Psoas muscle (tissue), 8 donors: ENCODE data around the gene ARHGAP42. TPM values are rescaled to one million over a fixed set of nuclear protein-coding genes. Genes with fewer than 3 reads are reported as not detected.

ENCODE experiments used
- ATAC-seq, 4 donors: fragments of 200-7000 bp; cut with Tn5 transposase; one replicate each; pipeline ENCODE4 v1.9.1; 2020; ENCODE audit warnings: moderate library complexity in 3 of 4, mild to moderate bottlenecking in 2 of 4
- DNase-seq, 2 donors: peaks; one replicate each; pipeline ENCODE4 v3.0.0-alpha.2; 2020
- H3K27ac ChIP-seq: fragments of 200-600 bp; one replicate; pipeline ENCODE4 v1.8.0; 2022
- H3K27me3 ChIP-seq, 3 donors: fragments of 200-600 bp in 1 of 3; one replicate each; pipeline versions ENCODE4 v1.6.1 to v1.8.0; 2013 to 2022; ENCODE audit warnings: low read length in 2 of 3, mild to moderate bottlenecking in 2 of 3, moderate library complexity in 1 of 3; ENCODE audit not compliant: insufficient read depth in 3 of 3
- H3K36me3 ChIP-seq, 2 donors: fragments of 200-600 bp in 1 of 2; one replicate each; pipeline versions ENCODE4 v1.6.1 to v1.8.0; 2013 to 2022; ENCODE audit warnings: low read depth in 1 of 2, mild to moderate bottlenecking in 1 of 2, moderate library complexity in 1 of 2; ENCODE audit not compliant: insufficient read depth in 1 of 2
- H3K4me1 ChIP-seq: fragments of 200-600 bp; one replicate; pipeline ENCODE4 v1.8.0; 2022
- H3K4me3 ChIP-seq: fragments of 200-600 bp; one replicate; pipeline ENCODE4 v1.8.0; 2022; ENCODE audit warnings: mild to moderate bottlenecking
- H3K9me3 ChIP-seq: fragments of 200-600 bp; one replicate; pipeline ENCODE4 v1.8.0; 2022
- WGBS, 3 donors: extraction: QIAGEN DNeasy Blood & Tissue Kit; methylation state at CpG; one replicate each; pipeline versions ENCODE4 v1.1.6 to v1.1.7; 2013; 5-methylcytosine and 5-hydroxymethylcytosine counted together
- intact Hi-C, 2 donors: fragments of 100-400 bp; cut with DNase I; formaldehyde crosslinking; loops; one replicate each; pipeline versions ENCODE4 v1.11.0 to v1.14.2; 2022
- polyA plus RNA-seq, 3 donors: library from polyadenylated mRNA; stranded (reverse); fragments of 200-250 nt; gene quantifications; one replicate each; pipeline ENCODE4 v1.2.3, GENCODE V29; 2013
- total RNA-seq, 4 donors: library from RNA; stranded (reverse); fragmentation: NEBNext Ultra II Directional in 2 of 4; extraction: Animal tissue kit (Norgen Biotek cat#: 25700) in 2 of 4; gene quantifications; one replicate each; pipeline versions ENCODE4 v1.2.1 to v1.2.4, GENCODE V29; 2021 to 2023
- TF ChIP-seq, protein P1 (sequence below): fragments of 200-600 bp; IDR thresholded peaks from one replicate; pipeline ENCODE4 v1.8.0; 2022; ENCODE audit warnings: antibody characterized with exemption
- donor health status: healthy with polysubstance abuse.
- donor health status: DM: no; HTN: no; CAD: no; lungs with moderate emphysema.
- donor health status: Bipolar disorder and iron deficiency.
- donor health status: healthy.
- donor health status: DM: yes; HTN: yes; CAD: no.
- donor health status: DM: no; HTN: no; CAD: no.
- donor health status: DM: no; HTN: no; CAD: no.
- donor health status: DM: yes; HTN: yes; CAD: no.

ARHGAP42 gene
- total and polyA plus RNA-seq, 7 donors = 3.8 to 12.3 (median 7.2) TPM

DNA sequence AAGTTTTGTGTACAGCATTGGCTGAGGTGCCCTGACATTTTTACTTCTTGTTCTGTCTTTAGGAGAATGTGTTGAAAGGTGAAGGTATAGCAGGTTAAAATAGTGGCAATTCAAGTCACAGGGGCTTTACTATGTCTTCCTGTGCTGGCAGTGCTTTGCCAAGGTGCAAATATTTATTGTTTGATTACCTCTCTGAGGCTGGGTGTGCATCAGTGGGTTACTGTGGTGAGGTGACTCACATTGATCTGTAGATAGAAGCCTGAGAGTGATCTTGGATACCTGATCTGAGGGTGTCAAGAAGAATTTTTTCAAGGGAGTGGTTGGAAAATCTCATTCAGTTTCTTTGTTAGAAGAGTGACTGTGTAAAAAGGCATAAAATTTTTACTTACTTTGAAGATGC lies 90.0 kb downstream of the ARHGAP42 start:
- Histone ChIP-seq H3K27me3 (no peaks in the 10 kb centered on the region), H3K27ac (no peak overlapping the region), H3K9me3 (no peaks in the 10 kb centered on the region), H3K36me3 (no peaks in the 10 kb centered on the region), H3K4me3 (no peak overlapping the region), H3K4me1 (no peaks in the 10 kb centered on the region)
- intact Hi-C loops = no loop called here
- ATAC-seq (peak in 1 of 4 donors; percentile 32), DNase-seq (no peak)
- TF ChIP-seq, protein P1, sequence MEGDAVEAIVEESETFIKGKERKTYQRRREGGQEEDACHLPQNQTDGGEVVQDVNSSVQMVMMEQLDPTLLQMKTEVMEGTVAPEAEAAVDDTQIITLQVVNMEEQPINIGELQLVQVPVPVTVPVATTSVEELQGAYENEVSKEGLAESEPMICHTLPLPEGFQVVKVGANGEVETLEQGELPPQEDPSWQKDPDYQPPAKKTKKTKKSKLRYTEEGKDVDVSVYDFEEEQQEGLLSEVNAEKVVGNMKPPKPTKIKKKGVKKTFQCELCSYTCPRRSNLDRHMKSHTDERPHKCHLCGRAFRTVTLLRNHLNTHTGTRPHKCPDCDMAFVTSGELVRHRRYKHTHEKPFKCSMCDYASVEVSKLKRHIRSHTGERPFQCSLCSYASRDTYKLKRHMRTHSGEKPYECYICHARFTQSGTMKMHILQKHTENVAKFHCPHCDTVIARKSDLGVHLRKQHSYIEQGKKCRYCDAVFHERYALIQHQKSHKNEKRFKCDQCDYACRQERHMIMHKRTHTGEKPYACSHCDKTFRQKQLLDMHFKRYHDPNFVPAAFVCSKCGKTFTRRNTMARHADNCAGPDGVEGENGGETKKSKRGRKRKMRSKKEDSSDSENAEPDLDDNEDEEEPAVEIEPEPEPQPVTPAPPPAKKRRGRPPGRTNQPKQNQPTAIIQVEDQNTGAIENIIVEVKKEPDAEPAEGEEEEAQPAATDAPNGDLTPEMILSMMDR = no peak

DNA sequence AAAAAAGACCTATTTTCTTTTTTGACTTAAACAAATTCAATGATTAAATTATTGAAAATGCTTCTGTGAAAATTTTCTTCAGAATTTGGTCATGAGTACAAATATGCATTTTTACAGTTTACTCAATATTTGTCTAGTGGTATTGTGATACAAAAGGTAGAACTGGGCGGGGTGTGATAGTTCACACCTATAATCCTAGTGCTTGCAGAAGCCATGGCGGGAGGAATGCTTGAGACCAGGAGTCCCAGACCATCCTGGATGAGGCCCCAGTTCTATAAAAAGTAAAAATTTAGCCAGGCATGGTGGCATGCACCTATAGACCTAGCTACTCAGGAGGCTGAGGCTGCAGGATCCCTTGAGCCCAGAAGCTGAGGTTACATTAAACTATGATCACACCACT lies 90.6 kb downstream of the ARHGAP42 start:
- ATAC-seq = no peak

DNA sequence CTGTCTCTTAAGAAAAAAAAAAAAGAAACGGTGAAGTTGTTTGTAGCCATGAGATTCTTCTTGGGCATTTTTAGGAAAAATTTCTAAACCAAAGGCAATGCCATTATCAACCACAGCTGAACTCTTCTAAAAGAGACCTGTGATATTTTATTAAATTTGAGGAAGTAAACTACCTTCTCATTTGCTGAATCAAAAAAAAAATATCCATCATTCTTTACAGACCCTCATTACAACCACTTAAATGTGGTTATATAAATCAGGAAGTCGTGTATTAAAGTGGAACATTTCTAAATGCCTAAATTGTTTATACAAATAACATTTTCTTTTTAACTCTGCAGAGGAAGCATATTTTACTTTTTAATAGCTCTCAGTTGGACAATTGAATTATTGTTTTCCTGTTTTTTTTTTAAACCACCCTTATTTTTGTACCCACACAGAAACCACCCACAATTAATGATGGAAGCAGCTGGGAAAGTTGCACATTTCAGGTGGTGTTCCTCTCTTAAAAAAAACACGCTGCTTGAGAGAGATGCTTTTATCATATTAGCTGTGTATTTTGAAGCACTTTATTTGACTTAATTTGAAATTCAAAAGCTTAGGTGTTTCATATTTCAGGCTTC lies 91.2 kb downstream of the ARHGAP42 start:
- WGBS, 3 donors = 39 to 48% (median 41%) methylated on average over 3 of the region's 3 CpGs
- intact Hi-C loops = no loop called here
- ATAC-seq = no peak
- Histone ChIP-seq H3K4me1 (no peaks in the 10 kb centered on the region), H3K9me3 (no peaks in the 10 kb centered on the region), H3K27ac (no peak overlapping the region), H3K27me3 (no peaks in the 10 kb centered on the region), H3K36me3 (no peaks in the 10 kb centered on the region), H3K4me3 (no peak overlapping the region)
- no peak for DNase-seq
- TF ChIP-seq, protein P1 = no peak

More for the DNA sequence above, 90.6 kb downstream of the ARHGAP42 start:
- 94 to 96% (median 94%) methylated on average over 2 of the region's 2 CpGs for WGBS, 3 donors
- TF ChIP-seq, protein P1 = no peak
- H3K9me3 ChIP-seq = no peaks in the 10 kb centered on the region
- H3K36me3 ChIP-seq = no peaks in the 10 kb centered on the region
- intact Hi-C loops = no loop called here
- no peaks in the 10 kb centered on the region for H3K4me1 ChIP-seq
- no peak for DNase-seq
- no peaks in the 10 kb centered on the region for H3K27me3 ChIP-seq
- no peak overlapping the region for H3K4me3 ChIP-seq
- no peak overlapping the region for H3K27ac ChIP-seq

DNA sequence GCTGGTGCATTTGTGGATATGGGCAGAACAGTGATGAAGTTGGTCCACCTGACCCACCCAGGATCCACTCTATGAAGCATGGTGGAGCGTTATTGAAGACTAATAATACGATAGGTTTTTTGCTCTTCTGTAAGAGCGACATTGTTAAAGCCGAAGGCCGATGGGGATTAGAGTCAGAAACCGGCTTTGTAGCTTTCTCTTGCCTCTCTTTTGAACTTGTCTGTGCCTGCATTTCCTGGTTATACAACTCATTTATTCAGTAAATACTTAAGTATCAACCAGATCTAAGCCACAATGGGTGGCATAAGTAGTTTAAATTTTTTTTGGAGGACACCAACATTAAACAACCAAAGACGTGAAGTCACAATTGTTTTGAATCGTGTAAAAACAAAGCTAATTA lies 93.4 kb downstream of the ARHGAP42 start:
- intact Hi-C loops = no loop called here
- H3K4me1 ChIP-seq = no peaks in the 10 kb centered on the region
- H3K4me3 ChIP-seq = no peak overlapping the region
- no peaks in the 10 kb centered on the region for H3K27me3 ChIP-seq
- ATAC-seq (no peak), DNase-seq (no peak)
- H3K9me3 ChIP-seq = no peaks in the 10 kb centered on the region
- TF ChIP-seq, protein P1 = no peak
- 96 to 97% (median 97%) methylated on average over 8 of the region's 8 CpGs for WGBS, 3 donors
- H3K36me3 ChIP-seq = no peaks in the 10 kb centered on the region
- H3K27ac ChIP-seq = no peak overlapping the region
